PC-3 (cell line): ENCODE results near the gene PIGK. TPM values are rescaled to one million over a fixed set of nuclear protein-coding genes. Genes with fewer than 3 reads are reported as not detected.

ENCODE experiments used
- ATAC-seq: fragments of 200-7000 bp; cut with Tn5 transposase; 2 replicates; pipeline ENCODE4 v1.9.1; 2020; ENCODE audit warnings: mild to moderate bottlenecking, moderate library complexity
- BruUV-seq: library from RNA; stranded (reverse); fragments of 400-500 nt; replicated peaks from 2 replicates; lab custom pipeline; 2021; lab: Mats Ljungman, UMichigan
- CTCF ChIA-PET: fragments of 300-600 bp; sonication (Branson Sonifier 250); formaldehyde crosslinking; loops from one replicate; lab custom pipeline; 2022; ENCODE audit warnings: antibody characterized with exemption; lab: Charles Lee
- POLR2A ChIA-PET: fragments of 300-600 bp; sonication (Branson Sonifier 250); formaldehyde crosslinking; loops from one replicate; lab custom pipeline; 2022; ENCODE audit warnings: antibody characterized with exemption; ENCODE audit not compliant: unreplicated experiment; lab: Charles Lee
- DNase-seq: peaks from one replicate; pipeline ENCODE4 v3.0.0-alpha.2; 2015
- H2AFZ ChIP-seq: fragments of 300-600 bp; sonication (generic); 2 replicates; pipeline ENCODE4 v1.6.0; 2016; ENCODE audit warnings: antibody characterized with exemption, low read length
- H3F3A ChIP-seq: fragments of 300-600 bp; sonication (generic); one replicate; pipeline ENCODE4 v1.6.0; 2017; ENCODE audit warnings: antibody characterized with exemption, low read length, control low read depth, mild to moderate bottlenecking; ENCODE audit not compliant: unreplicated experiment
- H3K27ac ChIP-seq: fragments of 300-600 bp; sonication (generic); 2 replicates; pipeline ENCODE4 v1.5.1; 2016; ENCODE audit warnings: mild to moderate bottlenecking, low read length
- H3K27me3 ChIP-seq: fragments of 300-600 bp; sonication (generic); 2 replicates; pipeline ENCODE4 v1.6.1; 2016; ENCODE audit warnings: low read length, mixed read lengths
- H3K36me3 ChIP-seq: fragments of 300-600 bp; sonication (generic); 2 replicates; pipeline ENCODE4 v1.6.1; 2016; ENCODE audit warnings: low read depth, mixed run types, low read length, mixed read lengths
- H3K4me1 ChIP-seq: fragments of 300-600 bp; sonication (generic); 2 replicates; pipeline ENCODE4 v1.5.1; 2016; ENCODE audit warnings: low read length; ENCODE audit not compliant: insufficient read depth
- H3K4me2 ChIP-seq: fragments of 300-600 bp; sonication (generic); 2 replicates; pipeline ENCODE4 v1.6.0; 2016; ENCODE audit warnings: low read length
- H3K4me3 ChIP-seq: fragments of 300-600 bp; sonication (generic); 2 replicates; pipeline ENCODE4 v1.5.1; 2016; ENCODE audit warnings: mild to moderate bottlenecking, low read length, mixed read lengths
- H3K79me2 ChIP-seq: fragments of 300-600 bp; sonication (generic); 2 replicates; pipeline ENCODE4 v1.6.1; 2017; ENCODE audit warnings: low read length, mixed read lengths
- H3K9ac ChIP-seq: fragments of 300-600 bp; sonication (generic); 2 replicates; pipeline ENCODE4 v1.6.0; 2016; ENCODE audit warnings: mild to moderate bottlenecking, low read length
- H3K9me2 ChIP-seq: fragments of 300-600 bp; sonication (generic); replicated peaks from 2 replicates; pipeline ENCODE4 v1.6.1; 2016; ENCODE audit warnings: mixed run types, low read length, mixed read lengths
- H3K9me3 ChIP-seq: fragments of 300-600 bp; sonication (generic); 2 replicates; pipeline ENCODE4 v1.6.1; 2016; ENCODE audit warnings: low read length, mixed read lengths
- H4K20me1 ChIP-seq: fragments of 300-600 bp; sonication (generic); 2 replicates; pipeline ENCODE4 v1.6.1; 2016; ENCODE audit warnings: low read length, mixed read lengths
- EZH2 ChIP-seq: fragments of 300-600 bp; sonication (generic); IDR thresholded peaks from one replicate; pipeline ENCODE4 v1.6.1; 2017; ENCODE audit warnings: antibody characterized with exemption, mild to moderate bottlenecking, low read length; ENCODE audit not compliant: unreplicated experiment
- EZH2phosphoT487 ChIP-seq: fragments of 300-600 bp; sonication (generic); IDR thresholded peaks from 2 replicates; pipeline ENCODE4 v1.6.1; 2018; ENCODE audit warnings: mild to moderate bottlenecking, antibody characterized with exemption, low read length, borderline replicate concordance
- intact Hi-C: fragments of 100-400 bp; cut with micrococcal nuclease; formaldehyde crosslinking; loops from 2 replicates; pipeline ENCODE4 v1.9.0; 2023
- total RNA-seq: library from RNA; depleted of rRNA; stranded (reverse); fragments of >200 nt; gene quantifications from 2 replicates; pipeline ENCODE4 v1.2.3, GENCODE V29; 2014
- TF ChIP-seq, protein P1 (sequence below): fragments of 300-600 bp; sonication (generic); conservative IDR thresholded peaks from 2 replicates; pipeline ENCODE4 v1.5.1; 2017; ENCODE audit warnings: antibody characterized with exemption, low read depth, mild to moderate bottlenecking, low read length

PIGK gene
- total RNA-seq, 1 experiment from 2014 or later, result 24.8 TPM

DNA sequence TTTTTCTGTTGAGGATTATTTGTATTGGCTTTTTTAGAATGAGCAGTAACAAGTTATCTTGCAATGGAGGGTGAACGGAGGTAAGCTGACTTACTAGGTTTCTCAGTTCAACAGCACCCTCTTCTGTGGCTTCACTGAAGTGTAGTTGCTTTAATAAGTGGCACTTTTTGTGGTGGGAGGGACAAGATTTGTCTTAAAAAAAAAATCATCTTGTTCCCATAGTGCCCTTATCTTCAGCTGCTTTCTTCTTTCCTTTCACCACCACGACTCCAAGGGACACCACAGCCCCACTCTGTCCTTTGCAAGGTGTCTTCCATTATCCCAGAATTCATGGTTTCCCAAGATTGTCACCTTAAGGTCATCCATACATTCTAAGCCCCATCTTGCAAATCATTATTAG, 92.9 kb downstream of the PIGK start:
- Histone ChIP-seq H3K4me2 (no peak overlapping the region), H3K4me3 (no peak overlapping the region), H2AFZ (peak overlapping the region; percentile 31; the same call in 1 of the 2 replicates), H3K27ac (no peak overlapping the region), H3F3A (no peaks in the 10 kb centered on the region), H3K9me2 (no peaks in the 10 kb centered on the region), H3K36me3 (no peaks in the 10 kb centered on the region; the same call in 1 of the 2 replicates), H3K9ac (no peak overlapping the region), H3K27me3 (no peaks in the 10 kb centered on the region), H3K9me3 (no peaks in the 10 kb centered on the region), H4K20me1 (no peaks in the 10 kb centered on the region), H3K4me1 (0 out of 2 replicates have a peak, but pooled peaks cover 4% of the 10 kb centered on the region), H3K79me2 (no peaks in the 10 kb centered on the region)
- ATAC-seq (peak; percentile 80), DNase-seq (peak; percentile 79)
- intact Hi-C loops, result loop anchor here (1.0 to 2.0 kb wide), 5 partner anchors 96 to 972 kb away; no protein-coding TSS in a partner anchor
- BruUV-seq, result no TSS peak
- ChIA-PET CTCF (interaction anchor here (0.7 kb wide), 2 partner anchors 58 to 97 kb away, joined by 3 to 5 read pairs; no protein-coding TSS in a partner anchor), POLR2A (no interaction called here)
- no peak for TF ChIP-seq EZH2phosphoT487
- TF ChIP-seq, protein P1, sequence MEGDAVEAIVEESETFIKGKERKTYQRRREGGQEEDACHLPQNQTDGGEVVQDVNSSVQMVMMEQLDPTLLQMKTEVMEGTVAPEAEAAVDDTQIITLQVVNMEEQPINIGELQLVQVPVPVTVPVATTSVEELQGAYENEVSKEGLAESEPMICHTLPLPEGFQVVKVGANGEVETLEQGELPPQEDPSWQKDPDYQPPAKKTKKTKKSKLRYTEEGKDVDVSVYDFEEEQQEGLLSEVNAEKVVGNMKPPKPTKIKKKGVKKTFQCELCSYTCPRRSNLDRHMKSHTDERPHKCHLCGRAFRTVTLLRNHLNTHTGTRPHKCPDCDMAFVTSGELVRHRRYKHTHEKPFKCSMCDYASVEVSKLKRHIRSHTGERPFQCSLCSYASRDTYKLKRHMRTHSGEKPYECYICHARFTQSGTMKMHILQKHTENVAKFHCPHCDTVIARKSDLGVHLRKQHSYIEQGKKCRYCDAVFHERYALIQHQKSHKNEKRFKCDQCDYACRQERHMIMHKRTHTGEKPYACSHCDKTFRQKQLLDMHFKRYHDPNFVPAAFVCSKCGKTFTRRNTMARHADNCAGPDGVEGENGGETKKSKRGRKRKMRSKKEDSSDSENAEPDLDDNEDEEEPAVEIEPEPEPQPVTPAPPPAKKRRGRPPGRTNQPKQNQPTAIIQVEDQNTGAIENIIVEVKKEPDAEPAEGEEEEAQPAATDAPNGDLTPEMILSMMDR, result peak; percentile 88
- TF ChIP-seq EZH2, result no peak

DNA sequence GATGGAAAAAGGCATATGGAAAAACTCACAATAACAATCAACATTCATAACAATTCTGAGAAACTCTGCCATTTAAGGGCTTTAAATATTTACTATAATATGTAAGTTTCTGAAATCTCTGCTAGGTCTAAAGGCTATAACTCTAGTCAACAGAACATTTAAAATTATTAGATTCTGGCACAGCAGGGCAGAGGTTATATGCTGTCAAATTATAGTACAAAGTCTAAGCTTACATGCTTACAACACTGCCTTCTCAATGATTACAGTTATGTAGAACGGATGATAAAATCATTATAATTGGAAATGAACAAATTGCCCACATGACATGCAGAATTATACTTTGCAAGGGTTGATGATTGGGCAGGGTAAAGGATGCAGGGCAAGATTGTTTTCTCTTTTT, 97.7 kb downstream of the PIGK start:
- POLR2A ChIA-PET, result no interaction called here

DNA sequence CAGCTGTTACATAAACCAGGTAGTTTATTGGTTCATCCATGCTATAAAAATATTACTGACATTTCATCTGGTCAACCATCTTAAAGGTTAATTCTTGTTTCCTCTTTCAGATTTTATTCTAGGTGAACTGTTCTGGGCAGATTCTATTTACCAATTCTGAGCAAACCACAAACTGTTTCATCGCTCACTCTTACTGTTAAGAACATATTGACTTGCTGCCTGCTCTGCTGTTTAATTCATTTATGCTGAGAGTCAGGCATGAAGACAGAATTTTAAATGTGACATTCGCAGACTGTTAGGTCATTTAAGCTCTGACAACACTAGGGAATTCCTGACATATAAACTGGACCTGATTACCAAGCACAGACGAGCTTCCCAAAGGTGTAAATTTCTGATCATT, 98.3 kb downstream of the PIGK start:
- H3K79me2 ChIP-seq, result no peaks in the 10 kb centered on the region
- H3K4me1 ChIP-seq, result 0 out of 2 replicates have a peak, but pooled peaks cover 2% of the 10 kb centered on the region
- H3K4me2 ChIP-seq, result no peak overlapping the region
- no peak overlapping the region for H2AFZ ChIP-seq
- ChIA-PET POLR2A (no interaction called here), CTCF (no interaction called here)
- H3F3A ChIP-seq, result no peaks in the 10 kb centered on the region
- DNase-seq (no peak), ATAC-seq (no peak)
- no peak overlapping the region for H3K9ac ChIP-seq
- H3K27me3 ChIP-seq, result no peaks in the 10 kb centered on the region
- intact Hi-C loops, result no loop called here
- no peak for TF ChIP-seq EZH2phosphoT487
- TF ChIP-seq, protein P1, result no peak
- no peak for TF ChIP-seq EZH2
- H3K9me3 ChIP-seq, result no peaks in the 10 kb centered on the region
- no TSS peak for BruUV-seq
- H3K36me3 ChIP-seq, result no peaks in the 10 kb centered on the region; the same call in 1 of the 2 replicates
- no peak overlapping the region for H3K27ac ChIP-seq
- no peak overlapping the region for H3K4me3 ChIP-seq
- H3K9me2 ChIP-seq, result no peaks in the 10 kb centered on the region
- no peaks in the 10 kb centered on the region for H4K20me1 ChIP-seq

More for the DNA sequence above, 97.7 kb downstream of the PIGK start:
- Histone ChIP-seq H3K79me2 (no peaks in the 10 kb centered on the region), H3K27ac (no peak overlapping the region), H3F3A (no peaks in the 10 kb centered on the region), H3K9me3 (no peaks in the 10 kb centered on the region), H3K27me3 (no peaks in the 10 kb centered on the region), H3K4me3 (no peak overlapping the region), H2AFZ (no peak overlapping the region), H3K9me2 (no peaks in the 10 kb centered on the region), H4K20me1 (no peaks in the 10 kb centered on the region), H3K4me1 (0 out of 2 replicates have a peak, but pooled peaks cover 4% of the 10 kb centered on the region), H3K4me2 (no peak overlapping the region), H3K36me3 (no peaks in the 10 kb centered on the region; the same call in 1 of the 2 replicates), H3K9ac (no peak overlapping the region)
- no TSS peak for BruUV-seq
- no peak for DNase-seq
- no peak for TF ChIP-seq EZH2phosphoT487
- TF ChIP-seq EZH2, result no peak
- TF ChIP-seq, protein P1, result no peak
- intact Hi-C loops, result no loop called here
- ATAC-seq, result no peak
- CTCF ChIA-PET, result no interaction called here
